HS-5 (cell line): ENCODE results near the gene ZNF354B.
"Not testable (repeated sequence)": the region's sequence is repeated elsewhere in the genome, so short reads cannot be mapped to it uniquely, and the experiment has no call there.

Source experiments
- DNase-seq: peaks from one replicate; pipeline ENCODE4 v3.0.0-alpha.2; 2012; ENCODE audit warnings: low read depth

The ZNF354B gene

DNA sequence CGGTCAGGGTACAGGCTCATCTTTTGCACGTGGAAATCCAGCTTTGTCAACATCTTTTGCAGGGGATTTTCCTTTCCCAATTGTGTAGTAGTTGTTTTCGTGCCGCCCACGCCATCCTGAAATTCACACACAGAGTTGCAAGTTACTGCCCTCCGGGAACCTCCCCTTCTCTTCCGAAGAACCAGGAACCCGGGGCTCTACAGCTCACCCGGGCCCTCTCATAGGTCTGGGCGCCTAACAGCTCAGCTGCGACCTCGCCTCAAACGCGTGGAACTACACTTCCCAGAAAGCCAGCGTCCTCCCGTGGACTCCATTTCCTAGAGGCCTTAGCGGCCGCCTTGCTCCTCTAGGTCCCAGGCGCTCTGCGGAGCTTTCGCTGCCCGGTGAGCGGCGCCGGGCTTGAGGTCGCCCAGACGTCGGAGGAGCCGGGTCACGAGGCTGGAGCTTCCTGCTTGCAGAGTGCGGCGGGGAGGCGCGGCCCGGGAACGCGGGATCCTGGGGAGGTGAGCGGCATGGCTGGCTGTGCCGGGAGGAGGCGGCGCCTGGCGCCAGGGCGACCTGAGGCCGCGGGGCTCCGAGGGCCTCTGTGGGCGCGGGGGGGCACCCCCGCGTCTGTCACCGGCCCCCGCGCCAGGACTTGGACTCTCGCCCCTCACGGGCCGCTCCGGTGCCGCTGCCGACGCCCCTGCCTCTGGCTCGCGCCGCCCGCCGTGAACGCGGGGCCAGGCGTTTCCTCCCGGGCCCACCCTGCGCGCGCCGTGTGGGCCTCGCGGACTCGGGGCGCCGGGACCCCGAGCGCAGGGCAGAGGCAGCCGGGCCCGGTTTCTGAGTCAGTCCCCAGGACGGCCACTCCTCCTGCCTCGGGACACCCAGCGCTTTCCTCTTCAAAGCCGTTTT, at the start of gene ZNF354B:
TSS of gene ZNF354B (plus strand) at position 329 of the 897 bp plus-strand sequence. CDS start 1,095 bp downstream, outside the sequence.
- peak; percentile 79 for DNase-seq

DNA sequence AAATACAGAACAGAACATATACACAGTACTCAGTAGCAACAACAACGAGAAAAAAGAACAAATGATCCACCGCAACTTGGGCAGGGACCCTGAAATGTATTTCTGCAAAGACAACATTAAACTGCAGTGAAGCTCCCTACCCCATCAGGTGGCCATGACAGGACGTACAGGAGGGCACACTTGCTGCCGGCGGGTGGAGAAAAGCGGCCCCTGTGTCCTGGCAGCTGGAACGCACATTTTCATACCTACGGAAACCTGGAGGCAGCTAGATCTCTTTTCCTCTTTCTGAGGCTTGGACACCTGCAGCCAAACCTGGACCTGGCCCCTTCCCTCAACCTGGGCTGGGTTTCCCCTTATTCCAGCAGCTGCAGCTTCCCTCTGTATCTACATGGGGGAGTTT, 42.2 kb upstream of the ZNF354B start:
- no peak for DNase-seq

DNA sequence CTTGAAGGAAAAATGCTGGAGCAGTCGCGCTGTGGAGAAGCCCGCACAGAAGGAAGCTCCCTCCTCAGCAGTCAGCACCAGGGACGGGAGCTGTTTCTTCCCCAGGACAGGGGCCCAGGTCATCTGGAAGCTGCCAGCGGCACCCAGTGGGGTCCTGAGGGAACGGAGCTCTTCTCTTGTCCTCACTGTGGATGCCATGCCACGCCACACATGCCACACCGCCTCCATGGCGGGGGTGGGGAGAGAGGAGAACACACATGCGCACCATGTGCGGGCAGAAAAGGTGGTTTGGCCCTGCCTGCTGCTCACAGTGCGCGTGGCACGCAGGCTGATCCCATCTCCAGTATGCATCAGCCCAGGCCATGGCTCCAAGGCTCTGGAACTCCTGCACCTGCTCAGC, 41.7 kb upstream of the ZNF354B start:
- DNase-seq: no peak

DNA sequence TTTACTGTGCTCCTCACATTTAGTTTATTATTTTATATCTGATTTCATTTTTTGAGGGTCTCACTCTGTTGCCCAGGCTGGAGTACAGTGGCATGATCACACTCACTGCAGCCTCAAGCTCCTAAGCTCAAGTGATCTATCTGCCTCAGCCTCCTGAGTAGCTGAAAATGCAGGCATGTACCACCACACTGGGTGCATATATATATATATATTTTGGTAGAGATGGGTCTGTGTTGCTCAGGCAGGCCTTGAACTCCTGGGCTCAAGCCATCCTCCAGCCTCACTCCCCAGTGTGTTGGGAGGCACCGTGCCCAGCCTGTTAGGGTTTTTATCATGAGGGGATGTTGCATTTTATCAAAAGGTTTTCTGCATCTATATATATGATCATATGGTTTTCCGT, 39.8 kb upstream of the ZNF354B start:
- no peak for DNase-seq

DNA sequence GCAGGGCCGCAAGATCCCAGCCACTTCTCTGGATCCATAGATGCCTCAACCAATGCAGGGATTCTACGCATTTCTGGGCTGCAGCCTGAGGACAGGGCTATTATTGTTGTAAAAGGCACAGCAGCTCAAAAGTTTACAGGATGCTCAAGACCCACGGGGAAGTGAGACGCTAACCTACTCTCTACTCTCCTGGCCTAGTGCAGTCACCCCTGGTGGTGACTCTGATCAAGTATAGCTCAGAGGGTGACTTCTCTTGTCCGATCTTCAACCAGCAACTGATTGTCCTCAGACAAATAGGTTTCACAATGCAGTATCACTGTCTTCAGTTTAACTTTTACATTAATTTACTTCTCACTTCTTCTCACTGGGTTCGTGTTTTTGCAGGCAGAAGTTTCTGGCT, 34.3 kb upstream of the ZNF354B start:
- no peak for DNase-seq

DNA sequence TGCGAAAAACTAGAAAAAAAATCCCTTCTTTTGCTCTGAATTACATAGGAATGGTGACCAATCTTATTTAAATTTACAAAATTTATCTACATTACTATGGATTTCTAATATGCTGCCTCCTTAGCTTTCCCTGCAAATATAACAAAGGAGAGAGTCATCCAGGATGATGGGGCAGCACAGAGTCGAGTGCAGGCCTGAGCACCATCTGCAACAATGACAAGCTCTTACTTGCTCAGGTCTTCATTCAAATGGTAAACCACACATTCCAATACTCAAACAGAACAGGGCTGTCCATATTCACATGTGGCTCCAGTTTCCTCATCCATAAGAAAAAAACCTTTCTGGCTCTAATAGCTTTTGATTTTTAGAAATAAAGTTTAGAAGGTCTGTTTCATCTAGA, 33.5 kb upstream of the ZNF354B start:
- DNase-seq: no peak

- DNase-seq: no peak
These were observed 32.1 kb upstream of the ZNF354B start for GRCh38 chr5:178827636-178828035.

DNA sequence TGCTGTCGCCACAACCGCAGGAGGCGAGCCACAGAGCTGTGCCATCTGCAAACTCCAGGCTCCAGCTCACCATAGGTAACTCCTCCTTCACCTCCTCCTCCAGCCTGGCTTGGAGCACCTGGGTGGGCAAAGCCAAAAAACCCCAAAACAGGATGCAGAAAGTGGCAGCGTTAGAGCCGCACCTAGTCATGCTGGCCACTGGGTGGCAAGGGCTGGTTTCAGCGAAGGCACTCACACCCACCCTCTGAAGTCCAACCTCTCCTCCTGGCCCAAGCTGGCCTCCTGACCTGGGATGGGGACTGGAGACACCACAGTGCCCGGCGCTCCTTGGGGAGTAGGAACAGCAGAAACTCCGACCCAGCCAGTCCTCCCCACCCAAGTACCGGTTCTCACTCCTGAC, 28.7 kb upstream of the ZNF354B start:
- DNase-seq: no peak

DNA sequence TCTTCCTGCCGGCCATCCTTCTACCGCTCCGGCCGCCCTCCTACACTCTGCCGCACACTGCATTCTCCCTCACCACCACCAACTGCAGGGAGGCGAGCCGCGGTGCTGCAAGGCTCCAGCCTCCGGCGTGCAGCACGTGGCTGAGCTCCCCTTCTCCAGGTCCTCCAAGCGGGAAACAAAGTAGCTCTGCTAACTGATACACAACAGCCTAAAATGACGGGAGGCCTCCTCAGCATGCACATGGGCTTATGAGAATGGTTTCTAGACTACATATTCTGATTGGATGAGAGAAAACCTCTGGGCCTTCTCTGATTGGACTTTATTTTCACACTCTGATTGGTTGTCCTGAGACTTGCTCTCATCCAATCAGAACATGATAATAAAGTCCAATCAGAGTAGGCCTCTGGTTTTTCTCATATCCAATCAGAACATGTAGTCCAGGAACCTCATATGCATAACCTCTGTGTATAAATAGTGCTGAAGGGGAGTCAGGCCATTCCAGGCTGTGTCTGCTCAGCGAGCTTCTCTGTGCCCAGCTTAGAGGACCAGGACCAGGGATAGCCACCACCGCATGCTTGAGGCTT, 27.0 kb upstream of the ZNF354B start:
- no peak for DNase-seq

- no peak for DNase-seq
These were observed 23.1 kb upstream of the ZNF354B start for GRCh38 chr5:178836628-178837027.

DNA sequence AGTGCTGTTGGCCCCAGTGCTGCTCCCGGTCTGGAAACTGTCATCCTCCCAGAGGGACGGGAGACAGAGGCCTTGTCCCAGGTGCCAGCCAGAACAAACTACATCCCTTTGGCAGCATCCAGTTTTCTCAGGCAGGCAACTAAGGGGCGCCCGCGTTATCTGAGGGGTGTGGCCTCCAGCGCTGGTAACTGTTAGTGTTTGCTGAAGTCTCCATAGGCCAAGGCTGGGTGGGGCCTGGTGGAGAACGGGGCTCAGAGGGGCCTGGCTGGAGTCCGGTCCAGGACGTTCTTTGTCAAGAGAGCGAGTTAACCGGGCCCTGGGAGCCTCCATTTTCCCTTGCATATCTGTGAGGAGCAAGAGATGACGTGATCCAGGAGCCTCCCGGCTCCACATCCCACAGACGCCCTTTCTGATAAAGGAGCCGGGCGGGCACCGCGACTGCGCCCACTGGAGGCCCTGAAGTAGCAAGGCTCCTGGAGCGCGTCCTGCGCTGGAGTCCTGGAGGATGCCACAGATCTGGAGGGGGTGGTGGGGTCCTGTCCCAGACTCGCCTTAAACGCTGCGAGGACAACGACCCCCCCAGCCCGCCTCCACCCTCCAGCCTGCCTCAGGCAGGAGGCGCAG, 20.9 kb upstream of the ZNF354B start:
- not testable (repeated sequence) for DNase-seq

DNA sequence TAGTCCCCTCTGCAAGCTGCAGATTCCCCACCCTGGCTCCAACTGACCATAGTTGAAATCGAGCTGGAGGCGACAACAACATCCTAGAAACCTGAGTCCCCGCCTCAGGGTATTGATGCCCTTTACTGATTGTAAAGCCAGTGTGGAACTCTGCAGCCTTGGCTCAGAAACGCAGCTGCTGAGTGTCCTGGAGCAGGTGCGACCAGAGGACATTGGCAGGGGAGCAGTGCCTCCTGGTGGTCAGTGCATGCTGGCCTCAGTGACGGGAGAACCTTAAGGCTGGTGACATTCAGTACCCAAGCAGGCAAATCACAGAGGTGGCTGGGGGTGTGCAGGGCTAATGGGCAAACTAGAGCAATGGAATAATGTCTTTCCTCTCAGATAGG, 20.4 kb upstream of the ZNF354B start:
- DNase-seq: no peak

GRCh38 chr5:178840399-178840798, 19.4 kb upstream of the ZNF354B start:
- not testable (repeated sequence) for DNase-seq

GRCh38 chr5:178849316-178849715, 10.4 kb upstream of the ZNF354B start:
- DNase-seq: no peak

- no peak for DNase-seq
These were observed 7.8 kb upstream of the ZNF354B start for GRCh38 chr5:178851951-178852350.

DNA sequence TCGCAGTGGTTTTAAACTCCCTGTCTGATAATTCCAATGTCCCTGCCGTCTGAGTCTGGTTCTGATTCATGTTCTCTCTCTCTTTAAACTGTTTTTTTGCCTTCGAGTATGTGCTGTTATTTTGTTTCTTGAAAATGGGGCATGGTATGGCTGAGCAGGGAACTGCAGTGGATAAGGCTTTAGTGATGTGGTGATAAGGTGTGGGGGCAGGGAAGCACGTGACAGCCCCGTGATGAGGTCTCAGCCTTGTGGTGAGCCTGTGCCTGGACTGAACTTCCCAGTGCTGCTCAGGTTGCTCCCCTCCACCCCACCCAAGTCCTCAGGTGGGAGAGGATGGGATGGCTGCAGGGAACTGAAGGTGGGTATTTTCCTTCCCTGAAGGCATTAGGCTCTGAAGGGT, 5.5 kb upstream of the ZNF354B start:
- DNase-seq: no peak

- not testable (repeated sequence) for DNase-seq
These were observed 862 bp downstream of the ZNF354B start for GRCh38 chr5:178860615-178861014.

- no peak for DNase-seq
These were observed 1.9 kb downstream of the ZNF354B start for GRCh38 chr5:178861627-178862026.

DNA sequence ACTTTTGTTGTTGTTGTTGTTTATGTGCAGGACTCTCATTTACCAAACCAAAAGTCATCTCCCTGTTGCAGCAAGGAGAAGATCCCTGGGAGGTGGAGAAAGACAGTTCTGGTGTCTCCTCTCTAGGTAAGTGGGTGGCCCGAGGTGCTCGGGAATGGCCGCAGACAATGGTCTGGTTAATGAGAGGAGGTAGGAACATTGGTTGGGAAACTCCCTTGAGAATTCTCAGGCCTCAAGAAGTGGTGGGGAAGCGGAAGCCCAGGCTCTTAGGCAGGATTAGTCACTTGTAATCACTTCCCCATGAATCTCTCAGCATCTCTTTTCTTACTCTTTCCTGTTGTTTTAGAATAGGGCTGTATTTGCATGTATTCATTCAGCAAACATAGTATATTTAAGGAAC, 7.2 kb downstream of the ZNF354B start:
- DNase-seq: no peak

DNA sequence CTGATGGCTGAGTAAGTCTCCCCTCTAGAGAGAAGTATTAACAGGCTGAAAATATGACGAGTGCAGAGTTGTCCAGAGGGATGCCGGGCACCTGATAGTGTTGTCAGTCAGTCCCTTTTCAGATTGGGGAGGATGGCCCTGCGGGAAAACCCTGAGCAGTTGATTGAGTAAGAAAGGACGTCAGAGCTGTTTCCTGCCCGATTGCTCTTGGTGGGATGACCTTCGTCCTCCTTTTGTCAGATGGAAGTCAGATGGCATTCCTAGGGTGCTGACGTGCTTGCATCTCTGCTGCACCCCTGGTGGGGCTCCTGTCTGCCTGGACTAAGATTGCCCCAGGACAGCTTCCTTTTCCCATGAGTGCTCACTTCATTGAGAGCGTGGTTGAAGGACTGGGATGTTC, 9.8 kb downstream of the ZNF354B start:
- DNase-seq: no peak

- no peak for DNase-seq
These were observed 10.7 kb downstream of the ZNF354B start for GRCh38 chr5:178870411-178870810.

DNA sequence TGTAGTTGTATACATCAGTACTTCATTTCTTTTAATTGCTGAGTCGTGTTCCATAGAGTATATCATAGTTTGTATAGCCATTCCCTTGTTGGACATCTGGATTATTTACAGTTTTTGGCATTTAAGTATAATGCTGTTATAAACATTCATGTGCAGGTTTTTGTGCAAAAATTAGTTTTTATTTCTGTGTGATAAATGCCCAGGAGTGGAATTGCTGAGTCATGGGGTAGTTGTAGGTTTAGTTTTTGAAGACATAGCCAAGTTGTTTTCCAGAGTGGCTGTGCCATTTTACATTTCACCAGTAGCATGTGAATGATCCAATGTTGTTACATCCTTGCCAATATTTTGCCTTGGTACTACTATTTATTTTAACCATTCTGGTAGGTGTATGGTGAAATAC, 12.5 kb downstream of the ZNF354B start:
- DNase-seq: no peak

GRCh38 chr5:178883115-178883694, 23.5 kb downstream of the ZNF354B start:
- DNase-seq: not testable (repeated sequence)
